DMS79 treated with DMSO at 0.1 percent for 48 hours (cell line): ENCODE results near the gene RHOH.

Experiments used
- DNase-seq: peaks from one replicate; lab custom pipeline; 2025; lab: John Stamatoyannopoulos, UW

Gene RHOH

GRCh38 chr4:40187386-40187906, 9.4 kb upstream of the RHOH start:
- DNase-seq = no peak

GRCh38 chr4:40190019-40190418, 6.8 kb upstream of the RHOH start:
- peak; percentile 4 for DNase-seq

- DNase-seq = no peak
Observed at GRCh38 chr4:40190465-40190864, 6.4 kb upstream of the RHOH start.

GRCh38 chr4:40190880-40191815, 5.7 kb upstream of the RHOH start:
- no peak for DNase-seq

GRCh38 chr4:40192114-40193015, 4.5 kb upstream of the RHOH start:
- DNase-seq = no peak

- DNase-seq = no peak
Observed at GRCh38 chr4:40193016-40193571, 3.7 kb upstream of the RHOH start.

- no peak for DNase-seq
Observed at GRCh38 chr4:40193578-40193977, 3.3 kb upstream of the RHOH start.

- DNase-seq = no peak
Observed at GRCh38 chr4:40194602-40195161, 2.1 kb upstream of the RHOH start.

GRCh38 chr4:40195182-40196177, 1.4 kb upstream of the RHOH start:
- DNase-seq = no peak

GRCh38 chr4:40196272-40196671, 559 bp upstream of the RHOH start:
- DNase-seq = no peak

- DNase-seq = no peak
Observed at GRCh38 chr4:40197879-40198689, 1.3 kb downstream of the RHOH start.

- no peak for DNase-seq
Observed at GRCh38 chr4:40199179-40199670, 2.4 kb downstream of the RHOH start.

GRCh38 chr4:40199999-40200874, 3.4 kb downstream of the RHOH start:
- DNase-seq = no peak

GRCh38 chr4:40200875-40201801, 4.3 kb downstream of the RHOH start:
- no peak for DNase-seq

- no peak for DNase-seq
Observed at GRCh38 chr4:40201898-40202297, 5.1 kb downstream of the RHOH start.

GRCh38 chr4:40202474-40202873, 5.6 kb downstream of the RHOH start:
- no peak for DNase-seq

- DNase-seq = no peak
Observed at GRCh38 chr4:40204507-40205258, 7.9 kb downstream of the RHOH start.
